ENCODE results near the gene TBC1D2. TPM values are rescaled to one million over a fixed set of nuclear protein-coding genes. Genes with fewer than 3 reads are reported as not detected.

Gene TBC1D2
- total RNA-seq, 1 donor from 2014 or later, result 4.8 TPM

- no peak for DNase-seq
Observed at GRCh38 chr9:98159790-98160189, 95.7 kb downstream of the TBC1D2 start.

GRCh38 chr9:98159301-98159700 is 96.1 kb downstream of the TBC1D2 start:
- DNase-seq, result no peak

DNA sequence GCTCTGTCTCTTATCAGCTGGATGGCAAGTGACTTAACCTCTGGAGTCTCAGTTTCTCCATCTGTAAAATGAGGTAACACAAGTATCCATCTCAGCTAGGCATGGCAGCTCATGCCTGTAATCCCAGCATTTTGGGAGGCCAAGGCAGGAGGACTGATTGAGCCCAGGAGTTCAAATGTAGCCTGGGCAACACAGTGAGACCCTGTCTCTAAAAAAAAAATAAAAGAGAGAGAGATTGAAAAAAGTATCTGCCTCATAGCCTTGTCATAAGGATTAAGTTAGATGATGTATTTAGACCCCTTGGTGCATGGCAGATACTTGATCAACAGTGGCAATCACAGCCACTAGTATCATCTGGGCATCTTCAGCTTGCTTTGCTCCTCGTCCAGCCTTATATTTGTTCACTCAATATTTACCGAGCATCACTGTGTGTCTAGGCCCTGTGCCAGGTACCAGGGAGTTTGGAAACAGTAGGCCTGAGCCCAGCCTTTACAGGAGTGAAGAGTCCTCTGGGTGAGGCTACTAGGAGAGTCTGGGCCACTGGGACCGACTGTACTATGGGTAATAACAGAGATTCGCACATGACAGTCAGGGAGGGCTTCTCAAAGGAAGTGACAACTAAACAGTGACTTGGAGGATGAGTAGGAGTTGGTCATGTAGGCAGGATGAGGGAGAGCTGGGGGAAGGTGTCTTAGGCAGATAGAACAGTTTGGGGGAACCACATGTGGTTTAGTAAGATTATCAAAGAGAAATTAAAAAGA is 97.2 kb downstream of the TBC1D2 start:
- DNase-seq, result no peak

DNA sequence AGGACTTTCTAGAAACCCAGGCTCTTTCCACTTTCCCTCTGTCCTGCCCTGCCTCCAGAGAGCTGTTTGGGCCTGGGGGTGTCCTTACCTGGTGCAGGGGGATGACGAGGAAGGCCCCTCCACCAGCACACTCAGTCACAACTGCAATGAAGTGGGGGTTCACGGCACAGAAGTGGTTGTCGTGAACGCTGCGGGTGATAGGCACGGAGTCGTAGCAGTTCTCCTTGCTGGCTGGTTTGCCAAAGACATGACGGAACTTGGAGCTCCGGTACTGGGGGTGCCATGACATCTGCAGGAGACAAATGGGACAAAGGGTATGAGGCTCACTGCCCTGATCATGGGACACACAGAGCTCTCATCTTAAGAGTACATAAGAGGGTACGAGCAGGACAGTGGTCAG is 98.1 kb downstream of the TBC1D2 start:
- DNase-seq, result no peak

DNA sequence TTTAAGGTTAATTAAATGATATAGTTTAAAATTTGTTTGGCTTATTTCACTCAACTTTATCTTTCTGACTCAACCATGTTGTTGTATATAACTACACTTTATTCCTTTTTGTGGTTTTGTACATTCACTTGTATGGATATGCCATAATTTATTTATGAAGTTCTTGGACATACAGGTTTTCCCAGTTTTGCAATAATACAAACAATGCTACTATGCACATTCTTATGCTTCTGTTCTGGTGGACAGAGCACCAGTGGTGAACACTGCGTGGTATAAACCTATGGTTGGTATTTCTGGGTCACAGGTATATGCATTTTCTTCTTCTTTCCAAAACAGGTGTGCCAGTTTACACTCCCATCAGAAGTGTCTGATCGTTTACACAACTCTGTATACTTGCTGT is 100.8 kb downstream of the TBC1D2 start:
- DNase-seq, result no peak

- no peak for DNase-seq
Observed at GRCh38 chr9:98152526-98152925, 102.9 kb downstream of the TBC1D2 start.

DNA sequence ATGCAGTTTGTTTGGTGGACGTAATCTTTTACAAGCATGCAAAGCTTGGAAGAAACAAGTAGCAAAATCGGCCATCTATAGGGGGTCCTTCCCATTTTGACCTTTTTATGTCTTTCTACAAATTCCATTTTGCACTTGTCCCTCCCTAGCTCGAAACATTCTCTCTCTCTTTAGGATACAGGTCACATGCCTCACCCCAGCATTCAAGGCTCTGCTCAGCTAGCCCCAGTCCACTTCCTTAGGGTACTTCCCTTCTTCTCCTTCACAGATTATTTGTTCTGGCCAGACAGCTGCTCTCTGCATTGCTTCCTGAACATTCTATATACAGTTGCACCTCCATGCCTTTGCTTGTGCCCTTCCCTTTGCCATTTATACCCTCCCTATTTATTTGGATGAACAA is 104.7 kb downstream of the TBC1D2 start:
- DNase-seq, result no peak

- no peak for DNase-seq
Observed at GRCh38 chr9:98150164-98150563, 105.3 kb downstream of the TBC1D2 start.

GRCh38 chr9:98149422-98149821 is 106.0 kb downstream of the TBC1D2 start:
- no peak for DNase-seq

Other genes with a start within 250 kb of the TBC1D2 start
- gene NANS, start 198.9 kb downstream of the TBC1D2 start, total RNA-seq, result 106 and 139 TPM in 2 replicates
- 1.5 and 4.8 TPM in 2 replicates for gene TRIM14, start 136.4 kb downstream of the TBC1D2 start, total RNA-seq
- gene CORO2A, start 63.0 kb downstream of the TBC1D2 start, total RNA-seq, result 1.0 and 1.7 TPM in 2 replicates